HepG2 (cell line): ENCODE data around the gene C1orf116. TPM values are rescaled to one million over a fixed set of nuclear protein-coding genes. Genes with fewer than 3 reads are reported as not detected.

Experiments
- ATAC-seq: fragments of 200-7000 bp; cut with Tn5 transposase; 3 replicates; pipeline ENCODE4 v1.9.1; 2020; ENCODE audit warnings: mild to moderate bottlenecking, moderate library complexity
- BruUV-seq: library from RNA; stranded (reverse); fragments of 400-500 nt; replicated peaks from 2 replicates; lab custom pipeline; 2021; lab: Mats Ljungman, UMichigan
- CTCF ChIA-PET: fragments of 300-600 bp; formaldehyde crosslinking; extraction: SDS; loops from one replicate; lab custom pipeline; 2021; ENCODE audit warnings: low total read pairs, inconsistent platforms, low intra/inter-chr PET ratio; lab: Yijun Ruan, JAX
- POLR2A ChIA-PET: fragments of 350-600 bp; sonication (Branson Sonifier 250); formaldehyde crosslinking; loops from one replicate; lab custom pipeline; 2020; ENCODE audit warnings: antibody characterized with exemption, inconsistent platforms; lab: Yijun Ruan, JAX
- DNase-seq: peaks from one replicate; pipeline ENCODE4 v3.0.0-alpha.2; 2015; ENCODE audit warnings: low spot score
- FAIRE-seq: peaks from 3 replicates; lab custom pipeline; 2011; peaks lifted over from hg19 to GRCh38; lab: Jason Lieb, UNC
- H2AFZ ChIP-seq: one replicate; pipeline ENCODE4 v1.6.1; 2011; ENCODE audit warnings: low read length, inconsistent platforms
- H3K27ac ChIP-seq: fragments of 300-600 bp; 3 replicates; pipeline ENCODE4 v1.8.0; 2011; ENCODE audit warnings: mixed run types, mild to moderate bottlenecking, mixed read lengths, low read length, inconsistent platforms; ENCODE audit not compliant: insufficient read depth; ENCODE audit errors: extremely low read length
- H3K27me3 ChIP-seq, 2 experiments: fragments of 200-600 bp in 1 of 2; 2 replicates in 1 of 2; 3 replicates in 1 of 2; pipeline versions ENCODE4 v1.6.0 to v1.8.0; 2011; ENCODE audit warnings: low read length in 2 of 2, mild to moderate bottlenecking in 2 of 2, moderate library complexity in 2 of 2, inconsistent platforms in 1 of 2; ENCODE audit not compliant: insufficient read depth in 2 of 2, control insufficient read depth in 1 of 2
- H3K36me3 ChIP-seq, 2 experiments: fragments of 200-600 bp in 1 of 2; replicated peaks in 1 of 2; 2 replicates in 1 of 2; 3 replicates in 1 of 2; pipeline versions ENCODE4 v1.5.1 to v1.8.0; 2011; ENCODE audit warnings: low read length in 2 of 2, inconsistent platforms in 1 of 2; ENCODE audit not compliant: insufficient read depth in 2 of 2, control insufficient read depth in 1 of 2
- H3K4me1 ChIP-seq: 2 replicates; pipeline ENCODE4 v1.5.1; 2012; ENCODE audit warnings: low read length, inconsistent platforms; ENCODE audit not compliant: insufficient read depth
- H3K4me2 ChIP-seq: 2 replicates; pipeline ENCODE4 v1.6.0; 2011; ENCODE audit warnings: low read depth, low read length, inconsistent platforms
- H3K4me3 ChIP-seq, 3 experiments: fragments of 200-600 bp in 1 of 3; sonication (generic), shearing (Covaris generic) in 1 of 3; replicated peaks in 1 of 3; 2 replicates each; pipeline ENCODE4 v1.5.1; 2011 to 2016; ENCODE audit warnings: low read length in 3 of 3, inconsistent platforms in 2 of 3, low read depth in 2 of 3, mild to moderate bottlenecking in 2 of 3, control low read depth in 1 of 3, mixed read lengths in 1 of 3; ENCODE audit not compliant: insufficient read depth in 1 of 3
- H3K79me2 ChIP-seq: one replicate; pipeline ENCODE4 v1.6.1; 2011; ENCODE audit warnings: low read length, inconsistent platforms; ENCODE audit not compliant: insufficient read depth
- H3K9ac ChIP-seq: 2 replicates; pipeline ENCODE4 v1.6.0; 2011; ENCODE audit warnings: mild to moderate bottlenecking, low read depth, low read length, inconsistent platforms; ENCODE audit not compliant: insufficient read depth
- H3K9me3 ChIP-seq: 2 replicates; pipeline ENCODE4 v1.5.1; 2012; ENCODE audit warnings: mild to moderate bottlenecking, low read length
- H4K20me1 ChIP-seq: 2 replicates; pipeline ENCODE4 v1.6.0; 2011; ENCODE audit warnings: inconsistent platforms, mild to moderate bottlenecking, low read length, moderate library complexity; ENCODE audit not compliant: insufficient read depth
- ESRRA ChIP-seq: sonication (generic); formaldehyde crosslinking; IDR thresholded peaks from 2 replicates; pipeline ENCODE4 v1.5.1; 2020; ENCODE audit warnings: mild to moderate bottlenecking, low read depth, missing genetic modification reagents
- HOXA7 ChIP-seq: sonication (generic); formaldehyde crosslinking; IDR thresholded peaks from 2 replicates; pipeline ENCODE4 v1.8.1; 2022; ENCODE audit warnings: mild to moderate bottlenecking, missing genetic modification reagents, moderate library complexity
- POLR2AphosphoS2 ChIP-seq: IDR thresholded peaks from 2 replicates; pipeline ENCODE4 v1.6.1; 2011; ENCODE audit warnings: low read depth, low read length, improper control_type of control experiment
- RBM22 ChIP-seq: fragments of 200-400 bp; formaldehyde crosslinking; optimal IDR thresholded peaks from 2 replicates; pipeline ENCODE3; 2017; ENCODE audit warnings: mild to moderate bottlenecking, low read length, moderate library complexity
- TCF7 ChIP-seq: sonication (generic); IDR thresholded peaks from 2 replicates; pipeline ENCODE4 v1.6.1; 2016; ENCODE audit warnings: antibody characterized with exemption, low read depth
- ZSCAN25 ChIP-seq: sonication (generic); formaldehyde crosslinking; IDR thresholded peaks from 2 replicates; pipeline ENCODE4 v1.8.0; 2022; ENCODE audit warnings: mild to moderate bottlenecking, missing genetic modification reagents
- WGBS: methylation state at CpG from one replicate; pipeline ENCODE4 v1.1.6; 2017; ENCODE audit warnings: low lambda C conversion rate; 5-methylcytosine and 5-hydroxymethylcytosine counted together
- in situ Hi-C: cut with HindIII; loops from 2 replicates; pipeline ENCODE4 v1.10.0; 2017; ENCODE audit warnings: low pct_unique_long_range_greater_than_20kb; ENCODE audit not compliant: extremely low pct_ligation_motif_present
- intact Hi-C: fragments of 100-400 bp; cut with micrococcal nuclease; formaldehyde crosslinking; loops from one replicate; pipeline ENCODE4 v1.10.0; 2022; ENCODE audit not compliant: unreplicated experiment
- polyA plus RNA-seq, 8 experiments: library from polyadenylated mRNA; depleted of rRNA in 3 of 8; stranded (reverse) in 7 of 8; unstranded in 1 of 8; fragments of >200 nt; fragmentation: Illumina TruSeq in 4 of 8; extraction: Trizol in 4 of 8; gene quantifications; 2 replicates each; pipeline versions ENCODE4 v1.2.1 to v1.2.3, GENCODE V29; 2011 to 2016; ENCODE audit warnings: low read depth in 4 of 8, missing spikeins in 1 of 8, mixed read lengths in 1 of 8; ENCODE audit not compliant: insufficient read depth in 1 of 8
- total RNA-seq, 5 experiments: library from RNA; depleted of rRNA; stranded (reverse); fragments of >200 nt; fragmentation: Illumina TruSeq; extraction: Trizol; gene quantifications; 2 replicates each; pipeline ENCODE4 v1.2.3, GENCODE V29; 2016; ENCODE audit warnings: low read depth in 1 of 5
- TF ChIP-seq, protein P1 (sequence below): fragments of 450-650 bp; IDR thresholded peaks from 2 replicates; pipeline ENCODE4 v1.6.1; 2017
- TF ChIP-seq, protein P2 (sequence below): sonication (generic); formaldehyde crosslinking; IDR thresholded peaks from 2 replicates; pipeline ENCODE4 v1.5.1; 2020; ENCODE audit warnings: mild to moderate bottlenecking, missing genetic modification reagents, borderline replicate concordance
- TF ChIP-seq, protein P3 (sequence below): IDR thresholded peaks from 2 replicates; pipeline ENCODE4 v1.6.1; 2016
- TF ChIP-seq, protein P4 (sequence below): IDR thresholded peaks from 2 replicates; pipeline ENCODE4 v1.4.0; 2020; ENCODE audit warnings: mild to moderate bottlenecking, missing genetic modification reagents
- TF ChIP-seq, protein P5 (sequence below): sonication (generic); formaldehyde crosslinking; IDR thresholded peaks from 2 replicates; pipeline ENCODE4 v1.4.0; 2020; ENCODE audit warnings: missing genetic modification reagents, mild to moderate bottlenecking, borderline replicate concordance

C1orf116 gene
- total and polyA plus RNA-seq, 2 of the 13 experiments (the other 11 are each of a cell fraction or from before 2014, with no cell fraction given), result 0.51 to 0.95 TPM

DNA sequence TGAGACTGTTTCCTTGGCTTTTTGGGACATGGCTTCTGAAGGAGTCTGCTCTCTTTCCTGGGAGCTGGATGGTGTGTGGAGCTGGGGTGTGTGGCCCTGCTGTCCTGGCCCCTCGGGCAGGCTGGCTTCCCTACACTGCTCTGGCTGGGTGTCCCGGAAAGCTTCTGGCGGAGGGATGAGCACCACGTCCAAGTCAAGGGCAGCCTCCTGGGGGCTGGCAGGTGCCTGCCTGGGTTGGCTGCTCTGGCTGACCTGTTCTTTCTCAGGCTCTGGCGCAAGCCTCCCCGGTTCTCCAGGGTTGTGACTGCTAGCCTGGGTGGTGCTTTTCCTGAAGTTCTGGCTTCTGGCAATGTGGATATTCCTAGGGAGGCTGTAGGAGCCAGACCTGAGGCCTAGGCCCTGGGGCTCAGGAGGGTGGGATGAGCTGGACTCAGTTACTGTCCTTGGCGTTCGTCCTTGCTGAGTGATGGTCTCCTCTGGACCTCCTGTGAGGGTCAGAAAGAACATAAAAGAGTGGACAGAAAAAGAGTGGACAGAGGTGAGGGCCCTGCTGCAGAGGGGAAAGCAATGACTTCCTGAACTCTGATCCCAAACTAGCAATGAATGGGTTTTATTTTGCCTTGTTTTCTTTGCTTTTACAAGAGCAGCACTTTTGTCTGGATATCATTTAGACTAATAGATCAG, 9.4 kb downstream of the C1orf116 start:
- ChIA-PET CTCF (no interaction called here), POLR2A (interaction anchor here (2.7 to 3.8 kb wide), 3 partner anchors 9 to 31 kb away, joined by 11 to 22 read pairs (median 11); partner anchors contain the start of genes C1orf116 and PFKFB2)
- H3K4me3 ChIP-seq, result peak overlapping the region in 1 of 3 experiments; percentile 29; a peak in 2 of 6 replicates
- intact Hi-C loops, result no loop called here
- H3K27me3 ChIP-seq, result no peaks in the 10 kb centered on the region
- no peak overlapping the region for H2AFZ ChIP-seq
- no TSS peak for BruUV-seq
- H3K36me3 ChIP-seq, result no peaks in the 10 kb centered on the region
- H3K79me2 ChIP-seq, result no peaks in the 10 kb centered on the region
- in situ Hi-C loops, result no loop called here
- H3K4me2 ChIP-seq, result peak overlapping the region; percentile 50
- H3K9me3 ChIP-seq, result no peaks in the 10 kb centered on the region
- peaks cover 96% of the 10 kb centered on the region for H3K4me1 ChIP-seq
- FAIRE-seq (no peak), DNase-seq (peak; percentile 43), ATAC-seq (no peak; the same call in 2 of the 3 replicates)
- WGBS, result 47% methylated on average over 5 of the region's 8 CpGs
- no peaks in the 10 kb centered on the region for H4K20me1 ChIP-seq
- H3K27ac ChIP-seq, result peak overlapping the region; percentile 45
- peak overlapping the region; percentile 34; the same call in 1 of the 2 replicates for H3K9ac ChIP-seq
- TF ChIP-seq POLR2AphosphoS2 (no peak), ZSCAN25 (CRISPR knock-in tag) (peak; percentile 56; the same call in 1 of the 2 replicates), HOXA7 (no peak), ESRRA (no peak), RBM22 (no peak), TCF7 (peak; percentile 12; the same call in 1 of the 2 replicates)
- TF ChIP-seq, protein P1, sequence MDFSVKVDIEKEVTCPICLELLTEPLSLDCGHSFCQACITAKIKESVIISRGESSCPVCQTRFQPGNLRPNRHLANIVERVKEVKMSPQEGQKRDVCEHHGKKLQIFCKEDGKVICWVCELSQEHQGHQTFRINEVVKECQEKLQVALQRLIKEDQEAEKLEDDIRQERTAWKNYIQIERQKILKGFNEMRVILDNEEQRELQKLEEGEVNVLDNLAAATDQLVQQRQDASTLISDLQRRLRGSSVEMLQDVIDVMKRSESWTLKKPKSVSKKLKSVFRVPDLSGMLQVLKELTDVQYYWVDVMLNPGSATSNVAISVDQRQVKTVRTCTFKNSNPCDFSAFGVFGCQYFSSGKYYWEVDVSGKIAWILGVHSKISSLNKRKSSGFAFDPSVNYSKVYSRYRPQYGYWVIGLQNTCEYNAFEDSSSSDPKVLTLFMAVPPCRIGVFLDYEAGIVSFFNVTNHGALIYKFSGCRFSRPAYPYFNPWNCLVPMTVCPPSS, result no peak
- TF ChIP-seq, protein P2, sequence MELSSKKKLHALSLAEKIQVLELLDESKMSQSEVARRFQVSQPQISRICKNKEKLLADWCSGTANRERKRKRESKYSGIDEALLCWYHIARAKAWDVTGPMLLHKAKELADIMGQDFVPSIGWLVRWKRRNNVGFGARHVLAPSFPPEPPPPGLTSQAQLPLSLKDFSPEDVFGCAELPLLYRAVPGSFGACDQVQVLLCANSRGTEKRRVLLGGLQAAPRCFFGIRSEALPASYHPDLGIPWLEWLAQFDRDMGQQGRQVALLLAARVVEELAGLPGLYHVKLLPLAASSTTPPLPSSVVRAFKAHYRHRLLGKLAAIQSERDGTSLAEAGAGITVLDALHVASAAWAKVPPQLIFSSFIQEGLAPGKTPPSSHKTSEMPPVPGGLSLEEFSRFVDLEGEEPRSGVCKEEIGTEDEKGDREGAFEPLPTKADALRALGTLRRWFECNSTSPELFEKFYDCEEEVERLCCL (CRISPR knock-in tag), result no peak
- TF ChIP-seq, protein P3, sequence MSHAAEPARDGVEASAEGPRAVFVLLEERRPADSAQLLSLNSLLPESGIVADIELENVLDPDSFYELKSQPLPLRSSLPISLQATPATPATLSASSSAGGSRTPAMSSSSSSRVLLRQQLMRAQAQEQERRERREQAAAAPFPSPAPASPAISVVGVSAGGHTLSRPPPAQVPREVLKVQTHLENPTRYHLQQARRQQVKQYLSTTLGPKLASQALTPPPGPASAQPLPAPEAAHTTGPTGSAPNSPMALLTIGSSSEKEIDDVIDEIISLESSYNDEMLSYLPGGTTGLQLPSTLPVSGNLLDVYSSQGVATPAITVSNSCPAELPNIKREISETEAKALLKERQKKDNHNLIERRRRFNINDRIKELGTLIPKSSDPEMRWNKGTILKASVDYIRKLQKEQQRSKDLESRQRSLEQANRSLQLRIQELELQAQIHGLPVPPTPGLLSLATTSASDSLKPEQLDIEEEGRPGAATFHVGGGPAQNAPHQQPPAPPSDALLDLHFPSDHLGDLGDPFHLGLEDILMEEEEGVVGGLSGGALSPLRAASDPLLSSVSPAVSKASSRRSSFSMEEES (CRISPR knock-in tag), result no peak
- TF ChIP-seq, protein P4, sequence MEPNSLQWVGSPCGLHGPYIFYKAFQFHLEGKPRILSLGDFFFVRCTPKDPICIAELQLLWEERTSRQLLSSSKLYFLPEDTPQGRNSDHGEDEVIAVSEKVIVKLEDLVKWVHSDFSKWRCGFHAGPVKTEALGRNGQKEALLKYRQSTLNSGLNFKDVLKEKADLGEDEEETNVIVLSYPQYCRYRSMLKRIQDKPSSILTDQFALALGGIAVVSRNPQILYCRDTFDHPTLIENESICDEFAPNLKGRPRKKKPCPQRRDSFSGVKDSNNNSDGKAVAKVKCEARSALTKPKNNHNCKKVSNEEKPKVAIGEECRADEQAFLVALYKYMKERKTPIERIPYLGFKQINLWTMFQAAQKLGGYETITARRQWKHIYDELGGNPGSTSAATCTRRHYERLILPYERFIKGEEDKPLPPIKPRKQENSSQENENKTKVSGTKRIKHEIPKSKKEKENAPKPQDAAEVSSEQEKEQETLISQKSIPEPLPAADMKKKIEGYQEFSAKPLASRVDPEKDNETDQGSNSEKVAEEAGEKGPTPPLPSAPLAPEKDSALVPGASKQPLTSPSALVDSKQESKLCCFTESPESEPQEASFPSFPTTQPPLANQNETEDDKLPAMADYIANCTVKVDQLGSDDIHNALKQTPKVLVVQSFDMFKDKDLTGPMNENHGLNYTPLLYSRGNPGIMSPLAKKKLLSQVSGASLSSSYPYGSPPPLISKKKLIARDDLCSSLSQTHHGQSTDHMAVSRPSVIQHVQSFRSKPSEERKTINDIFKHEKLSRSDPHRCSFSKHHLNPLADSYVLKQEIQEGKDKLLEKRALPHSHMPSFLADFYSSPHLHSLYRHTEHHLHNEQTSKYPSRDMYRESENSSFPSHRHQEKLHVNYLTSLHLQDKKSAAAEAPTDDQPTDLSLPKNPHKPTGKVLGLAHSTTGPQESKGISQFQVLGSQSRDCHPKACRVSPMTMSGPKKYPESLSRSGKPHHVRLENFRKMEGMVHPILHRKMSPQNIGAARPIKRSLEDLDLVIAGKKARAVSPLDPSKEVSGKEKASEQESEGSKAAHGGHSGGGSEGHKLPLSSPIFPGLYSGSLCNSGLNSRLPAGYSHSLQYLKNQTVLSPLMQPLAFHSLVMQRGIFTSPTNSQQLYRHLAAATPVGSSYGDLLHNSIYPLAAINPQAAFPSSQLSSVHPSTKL (CRISPR knock-in tag), result peak; percentile 27; the same call in 1 of the 2 replicates
- TF ChIP-seq, protein P5, sequence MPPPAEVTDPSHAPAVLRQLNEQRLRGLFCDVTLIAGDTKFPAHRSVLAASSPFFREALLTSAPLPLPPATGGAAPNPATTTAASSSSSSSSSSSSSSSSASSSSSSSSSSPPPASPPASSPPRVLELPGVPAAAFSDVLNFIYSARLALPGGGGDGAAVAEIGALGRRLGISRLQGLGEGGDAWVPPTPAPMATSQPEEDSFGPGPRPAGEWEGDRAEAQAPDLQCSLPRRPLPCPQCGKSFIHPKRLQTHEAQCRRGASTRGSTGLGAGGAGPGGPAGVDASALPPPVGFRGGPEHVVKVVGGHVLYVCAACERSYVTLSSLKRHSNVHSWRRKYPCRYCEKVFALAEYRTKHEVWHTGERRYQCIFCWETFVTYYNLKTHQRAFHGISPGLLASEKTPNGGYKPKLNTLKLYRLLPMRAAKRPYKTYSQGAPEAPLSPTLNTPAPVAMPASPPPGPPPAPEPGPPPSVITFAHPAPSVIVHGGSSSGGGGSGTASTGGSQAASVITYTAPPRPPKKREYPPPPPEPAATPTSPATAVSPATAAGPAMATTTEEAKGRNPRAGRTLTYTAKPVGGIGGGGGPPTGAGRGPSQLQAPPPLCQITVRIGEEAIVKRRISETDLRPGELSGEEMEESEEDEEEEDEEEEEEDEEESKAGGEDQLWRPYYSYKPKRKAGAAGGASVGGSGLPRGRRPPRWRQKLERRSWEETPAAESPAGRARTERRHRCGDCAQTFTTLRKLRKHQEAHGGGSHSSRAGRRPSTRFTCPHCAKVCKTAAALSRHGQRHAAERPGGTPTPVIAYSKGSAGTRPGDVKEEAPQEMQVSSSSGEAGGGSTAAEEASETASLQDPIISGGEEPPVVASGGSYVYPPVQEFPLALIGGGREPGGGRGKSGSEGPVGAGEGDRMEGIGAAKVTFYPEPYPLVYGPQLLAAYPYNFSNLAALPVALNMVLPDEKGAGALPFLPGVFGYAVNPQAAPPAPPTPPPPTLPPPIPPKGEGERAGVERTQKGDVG, result peak; percentile 69; the same call in 1 of the 2 replicates
